Measurements from ENCODE around the gene SYT9. TPM values are rescaled to one million over a fixed set of nuclear protein-coding genes. Genes with fewer than 3 reads are reported as not detected.

Gene SYT9
- total RNA-seq, 2 donors from 2014 or later: 0.64 to 2.2 TPM

GRCh38 chr11:7422544-7423331 is 171.0 kb downstream of the SYT9 start:
- no peaks in the 10 kb centered on the region for H3K27me3 ChIP-seq (replicated peaks; ENCODE audit: insufficient read depth)
- H3K36me3 ChIP-seq: no peaks in the 10 kb centered on the region
- no peaks in the 10 kb centered on the region for H3K9me3 ChIP-seq
- no peak for DNase-seq (ENCODE audit: low spot score)
- intact Hi-C loops (cut with DNase I): no loop called here
- WGBS: 61% methylated on average over 5 of the region's 5 CpGs
- H3K4me1 ChIP-seq (replicated peaks): no peaks in the 10 kb centered on the region
- H3K27ac ChIP-seq: no peak overlapping the region
- H3K4me3 ChIP-seq: no peak overlapping the region
- TF ChIP-seq POLR2A (IDR thresholded peaks at IDR 0.05) (no peak), POLR2AphosphoS5 (IDR thresholded peaks at IDR 0.05) (no peak), CTCF (IDR thresholded peaks at IDR 0.05) (no peak)

GRCh38 chr11:7423946-7424345 is 172.2 kb downstream of the SYT9 start:
- no peaks in the 10 kb centered on the region for H3K4me1 ChIP-seq (replicated peaks)
- H3K9me3 ChIP-seq: no peaks in the 10 kb centered on the region
- H3K27me3 ChIP-seq (replicated peaks; ENCODE audit: insufficient read depth): no peaks in the 10 kb centered on the region
- H3K36me3 ChIP-seq: no peaks in the 10 kb centered on the region
- H3K27ac ChIP-seq: no peak overlapping the region
- 67% methylated on average over 3 of the region's 3 CpGs for WGBS
- DNase-seq (ENCODE audit: low spot score): no peak
- intact Hi-C loops (cut with DNase I): no loop called here
- H3K4me3 ChIP-seq: no peak overlapping the region
- TF ChIP-seq POLR2AphosphoS5 (IDR thresholded peaks at IDR 0.05) (no peak), CTCF (IDR thresholded peaks at IDR 0.05) (no peak), POLR2A (IDR thresholded peaks at IDR 0.05) (no peak)

- Histone ChIP-seq H3K36me3 (no peaks in the 10 kb centered on the region), H3K4me1 (replicated peaks) (no peaks in the 10 kb centered on the region), H3K27me3 (replicated peaks; ENCODE audit: insufficient read depth) (no peaks in the 10 kb centered on the region), H3K27ac (no peak overlapping the region), H3K9me3 (no peaks in the 10 kb centered on the region), H3K4me3 (no peak overlapping the region)
- TF ChIP-seq CTCF (IDR thresholded peaks at IDR 0.05) (no peak), POLR2A (IDR thresholded peaks at IDR 0.05) (no peak), POLR2AphosphoS5 (IDR thresholded peaks at IDR 0.05) (no peak)
- 65% methylated on average over 3 of the region's 3 CpGs for WGBS
- no peak for DNase-seq (ENCODE audit: low spot score)
- intact Hi-C loops (cut with DNase I): no loop called here
These were observed 176.0 kb downstream of the SYT9 start for GRCh38 chr11:7427733-7428132.

- Histone ChIP-seq H3K27ac (no peak overlapping the region), H3K36me3 (no peaks in the 10 kb centered on the region), H3K27me3 (replicated peaks; ENCODE audit: insufficient read depth) (no peaks in the 10 kb centered on the region), H3K4me3 (no peak overlapping the region), H3K4me1 (replicated peaks) (no peaks in the 10 kb centered on the region), H3K9me3 (no peaks in the 10 kb centered on the region)
- no peak for DNase-seq (ENCODE audit: low spot score)
- 81% methylated on average over 2 of the region's 2 CpGs for WGBS
- TF ChIP-seq POLR2A (IDR thresholded peaks at IDR 0.05) (no peak), CTCF (IDR thresholded peaks at IDR 0.05) (no peak), POLR2AphosphoS5 (IDR thresholded peaks at IDR 0.05) (no peak)
- intact Hi-C loops (cut with DNase I): no loop called here
These were observed 176.5 kb downstream of the SYT9 start for GRCh38 chr11:7428196-7428595.

GRCh38 chr11:7430496-7430895 is 178.8 kb downstream of the SYT9 start:
- H3K27ac ChIP-seq: no peak overlapping the region
- WGBS: 94% methylated on average over 2 of the region's 2 CpGs
- no peak for DNase-seq (ENCODE audit: low spot score)
- no peaks in the 10 kb centered on the region for H3K36me3 ChIP-seq
- H3K4me1 ChIP-seq (replicated peaks): no peaks in the 10 kb centered on the region
- H3K27me3 ChIP-seq (replicated peaks; ENCODE audit: insufficient read depth): no peaks in the 10 kb centered on the region
- H3K4me3 ChIP-seq: no peak overlapping the region
- intact Hi-C loops (cut with DNase I): no loop called here
- TF ChIP-seq POLR2AphosphoS5 (IDR thresholded peaks at IDR 0.05): no peak
- TF ChIP-seq POLR2A (IDR thresholded peaks at IDR 0.05): no peak
- TF ChIP-seq CTCF (IDR thresholded peaks at IDR 0.05): no peak
- H3K9me3 ChIP-seq: no peaks in the 10 kb centered on the region

Measured in prostate gland (tissue), 2 donors.